Transverse colon (tissue), 4 donors: ENCODE data around the gene PTPRJ.

Experiments used
- CTCF ChIP-seq, 5 experiments: fragments of 200-600 bp in 3 of 5; fragments of 450-650 bp in 2 of 5; sonication (generic) in 3 of 5; IDR thresholded peaks; 1 replicate in 2 of 5; 2 replicates in 3 of 5; pipeline ENCODE4 v1.5.1; 2016 to 2017; ENCODE audit warnings: antibody characterized with exemption in 5 of 5, inconsistent platforms in 3 of 5, mild to moderate bottlenecking in 2 of 5, moderate library complexity in 1 of 5
- POLR2AphosphoS5 ChIP-seq, 3 donors: sonication (generic); formaldehyde crosslinking; IDR thresholded peaks; one replicate each; pipeline ENCODE4 v1.6.1; 2016; ENCODE audit warnings: antibody characterized with exemption in 3 of 3

- TF ChIP-seq CTCF (IDR thresholded peaks at IDR 0.05) (no peak), POLR2AphosphoS5 (IDR thresholded peaks at IDR 0.05) (no peak)
These were observed 24.8 kb downstream of the PTPRJ start for GRCh38 chr11:48005136-48005535.
